GM12872 (cell line): ENCODE results near the gene DECR2.

Source experiments
- CTCF ChIP-seq: IDR thresholded peaks from 3 replicates; pipeline ENCODE4 v1.5.1; 2011; ENCODE audit warnings: low read depth, mild to moderate bottlenecking, low read length, moderate library complexity; ENCODE audit not compliant: insufficient read depth

The DECR2 gene

DNA sequence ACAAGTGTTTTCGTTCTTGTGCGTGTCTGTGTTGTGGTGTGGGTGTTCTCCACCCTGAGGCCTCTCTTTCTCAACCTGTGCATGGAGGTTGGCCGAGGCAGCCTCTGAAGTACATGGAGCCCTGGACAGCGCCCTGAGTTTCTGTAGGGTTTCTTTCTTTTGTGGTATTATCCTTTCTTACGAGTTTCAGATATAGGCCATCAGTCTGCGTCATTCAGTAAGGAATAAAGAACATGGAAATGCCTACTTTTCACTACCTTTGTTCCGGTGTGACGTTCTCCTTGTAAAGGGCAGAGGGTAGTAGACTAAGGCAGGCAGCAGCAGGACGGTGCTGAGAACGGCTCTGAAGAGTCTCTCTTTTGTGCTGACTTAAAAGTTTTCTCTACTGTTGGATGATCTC lies 42.3 kb downstream of the DECR2 start:
- TF ChIP-seq CTCF: no peak

GRCh38 chr16:445566-445965 lies 43.9 kb downstream of the DECR2 start:
- no peak for TF ChIP-seq CTCF

GRCh38 chr16:450385-450784 lies 48.7 kb downstream of the DECR2 start:
- no peak for TF ChIP-seq CTCF

- no peak for TF ChIP-seq CTCF
Measured at GRCh38 chr16:450785-451512, 49.3 kb downstream of the DECR2 start.

- TF ChIP-seq CTCF: no peak
Measured at GRCh38 chr16:454397-454940, 52.8 kb downstream of the DECR2 start.

- TF ChIP-seq CTCF: no peak
Measured at GRCh38 chr16:455453-455852, 53.8 kb downstream of the DECR2 start.

GRCh38 chr16:456891-457483 lies 55.3 kb downstream of the DECR2 start:
- no peak for TF ChIP-seq CTCF
